ENCODE results near the gene NAPEPLD.
"Not testable (repeated sequence)": the region's sequence is repeated elsewhere in the genome, so short reads cannot be mapped to it uniquely, and the experiment has no call there.

NAPEPLD gene

DNA sequence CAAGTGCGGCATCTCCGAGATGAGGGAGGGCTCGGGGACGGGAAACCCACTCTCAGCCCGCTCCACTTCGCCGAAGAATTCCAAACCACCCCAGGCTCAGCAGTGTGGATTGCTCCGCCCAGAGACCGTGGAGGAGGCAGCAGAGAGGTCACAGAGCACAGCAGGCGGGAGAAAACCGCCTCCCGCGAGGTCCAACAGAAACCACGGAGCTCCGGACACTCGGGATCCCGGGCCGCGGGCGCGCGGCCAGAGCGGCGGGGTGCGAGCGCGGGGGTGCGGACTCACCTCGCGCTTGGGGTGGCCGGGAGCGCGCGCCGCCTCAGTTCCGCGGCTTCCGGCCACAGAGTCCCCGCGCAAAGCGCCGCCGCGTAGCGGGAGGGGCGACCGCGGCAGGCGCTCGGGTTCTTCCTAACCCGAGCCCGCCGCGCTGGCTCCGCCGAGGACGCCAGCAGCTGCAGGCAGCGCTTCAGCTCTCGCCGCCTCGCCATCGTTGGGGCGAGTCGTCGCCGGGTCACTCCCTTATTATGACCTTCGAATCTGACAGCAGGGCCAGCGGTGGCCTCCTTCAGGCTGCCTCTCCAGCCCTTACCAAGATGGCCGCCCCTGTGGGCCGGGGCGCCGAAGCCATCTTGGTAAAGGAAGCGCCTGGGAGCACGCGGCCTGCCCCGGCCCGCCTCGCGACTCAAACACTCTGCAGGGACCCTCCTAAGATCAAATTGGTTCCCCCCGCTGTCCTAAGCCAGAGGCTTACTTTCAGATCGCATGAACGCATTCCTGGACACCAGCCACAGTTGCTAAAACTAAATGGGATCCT, at the start of gene NAPEPLD:
NAPEPLD (minus strand) TSS at position 106 of the 814 bp plus-strand sequence. CDS start 20,323 bp downstream, outside the sequence.
- Histone ChIP-seq H3K36me3 (ENCODE audit: control insufficient read depth in 1 of 2, insufficient read depth in 2 of 2, low read length in 2 of 2) (no peaks in the 10 kb centered on the region), H3K9me3 (ENCODE audit: control insufficient read depth in 1 of 2, low read length in 2 of 2) (no peaks in the 10 kb centered on the region), H3K27ac (ENCODE audit: low read length) (peak within 1 kb of the TSS; percentile 62), H3K27me3 (ENCODE audit: low read depth, low read length) (no peaks in the 10 kb centered on the region), H3K4me3 (ENCODE audit: low read depth in 1 of 2, low read length in 2 of 2) (peak within 1 kb of the TSS; percentile 84 to 87), H3K4me1 (ENCODE audit: control insufficient read depth in 1 of 2, insufficient read depth in 2 of 2, low read length in 2 of 2) (peaks cover 5 to 12% of the 10 kb centered on the region in 2 donors)

DNA sequence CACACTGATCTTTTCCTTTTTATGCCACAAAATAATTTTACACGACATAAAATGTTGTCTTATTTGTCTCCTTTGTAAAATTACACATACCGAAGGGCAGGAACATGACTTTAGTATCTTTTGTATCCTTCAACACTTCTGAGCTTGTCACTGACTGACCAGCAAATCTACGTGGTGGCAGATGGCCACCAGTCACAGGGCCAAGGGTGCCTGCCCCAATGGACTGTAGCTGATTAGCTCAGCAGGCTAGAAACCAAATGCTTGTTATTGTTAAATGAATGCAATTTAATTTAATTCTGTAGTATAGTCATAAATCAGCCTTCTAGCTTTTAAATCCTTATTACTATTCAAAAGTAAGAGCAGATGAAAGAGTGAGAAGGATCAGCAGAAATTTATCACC, 49.2 kb upstream of the NAPEPLD start:
- H3K9me3 ChIP-seq (ENCODE audit: control insufficient read depth in 1 of 2, low read length in 2 of 2); H3K4me1 ChIP-seq (ENCODE audit: control insufficient read depth in 1 of 2, insufficient read depth in 2 of 2, low read length in 2 of 2); H3K36me3 ChIP-seq (ENCODE audit: control insufficient read depth in 1 of 2, insufficient read depth in 2 of 2, low read length in 2 of 2); H3K4me3 ChIP-seq (ENCODE audit: low read depth in 1 of 2, low read length in 2 of 2); H3K27me3 ChIP-seq (ENCODE audit: low read depth, low read length); H3K27ac ChIP-seq (ENCODE audit: low read length): not testable (repeated sequence)

DNA sequence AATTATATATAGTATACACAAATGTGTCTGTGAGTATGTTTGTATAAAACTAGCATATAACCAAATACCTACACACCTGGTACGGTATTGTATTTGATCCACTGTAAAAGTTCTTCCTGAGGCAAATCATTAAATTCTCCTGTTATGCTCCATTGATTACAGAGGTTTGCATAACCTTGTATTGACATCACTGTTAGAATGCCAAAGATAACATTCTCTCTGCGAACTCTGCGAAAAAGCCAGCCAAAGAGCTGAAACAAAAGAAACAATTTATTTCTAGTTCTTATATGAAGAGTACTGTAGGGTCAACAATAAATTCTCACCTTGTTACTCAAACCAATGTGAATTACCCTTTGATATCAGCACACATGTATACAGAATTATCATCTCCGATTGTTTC, 46.5 kb upstream of the NAPEPLD start:
- not testable (repeated sequence) for H3K4me3 ChIP-seq (ENCODE audit: low read depth in 1 of 2, low read length in 2 of 2); H3K27ac ChIP-seq (ENCODE audit: low read length); H3K9me3 ChIP-seq (ENCODE audit: control insufficient read depth in 1 of 2, low read length in 2 of 2); H3K27me3 ChIP-seq (ENCODE audit: low read depth, low read length); H3K36me3 ChIP-seq (ENCODE audit: control insufficient read depth in 1 of 2, insufficient read depth in 2 of 2, low read length in 2 of 2); H3K4me1 ChIP-seq (ENCODE audit: control insufficient read depth in 1 of 2, insufficient read depth in 2 of 2, low read length in 2 of 2)

DNA sequence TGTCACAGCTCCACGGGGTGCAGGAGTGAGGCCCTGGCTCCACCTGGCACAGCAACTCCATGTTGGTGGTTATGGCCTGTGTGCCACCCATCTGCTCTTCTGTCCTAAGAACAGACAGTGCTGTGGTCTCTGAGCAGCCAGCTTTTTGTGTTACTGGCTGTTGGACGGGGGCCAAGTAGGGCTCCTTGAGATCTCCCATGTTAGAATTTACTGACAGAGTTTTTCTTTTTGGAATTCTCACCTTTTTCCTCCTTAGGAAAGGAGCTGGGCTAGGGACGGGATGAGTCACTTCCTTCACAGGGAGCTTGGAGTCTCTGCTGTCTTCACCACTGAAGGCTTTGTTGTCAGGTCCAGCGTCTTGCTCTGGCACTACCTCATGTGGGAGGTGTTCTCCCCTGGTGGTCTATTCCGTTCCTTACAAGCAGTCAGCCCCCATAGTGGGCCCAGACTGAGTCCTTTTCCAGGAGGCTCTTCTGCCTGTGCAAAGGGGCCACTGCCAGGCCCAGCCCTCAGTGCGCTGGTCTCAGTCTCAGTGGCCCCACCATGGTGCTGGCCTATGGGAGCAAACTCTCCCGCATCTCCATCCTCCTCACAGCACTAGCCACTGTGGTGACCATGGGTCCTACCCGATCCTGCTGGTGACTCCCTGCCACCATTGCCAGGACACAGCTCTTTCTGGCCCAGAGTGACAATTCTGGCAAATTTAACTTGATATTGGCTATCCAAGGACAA, 23.7 kb upstream of the NAPEPLD start:
- H3K36me3 ChIP-seq (ENCODE audit: control insufficient read depth in 1 of 2, insufficient read depth in 2 of 2, low read length in 2 of 2); H3K4me3 ChIP-seq (ENCODE audit: low read depth in 1 of 2, low read length in 2 of 2); H3K4me1 ChIP-seq (ENCODE audit: control insufficient read depth in 1 of 2, insufficient read depth in 2 of 2, low read length in 2 of 2); H3K27ac ChIP-seq (ENCODE audit: low read length); H3K27me3 ChIP-seq (ENCODE audit: low read depth, low read length); H3K9me3 ChIP-seq (ENCODE audit: control insufficient read depth in 1 of 2, low read length in 2 of 2): not testable (repeated sequence)

DNA sequence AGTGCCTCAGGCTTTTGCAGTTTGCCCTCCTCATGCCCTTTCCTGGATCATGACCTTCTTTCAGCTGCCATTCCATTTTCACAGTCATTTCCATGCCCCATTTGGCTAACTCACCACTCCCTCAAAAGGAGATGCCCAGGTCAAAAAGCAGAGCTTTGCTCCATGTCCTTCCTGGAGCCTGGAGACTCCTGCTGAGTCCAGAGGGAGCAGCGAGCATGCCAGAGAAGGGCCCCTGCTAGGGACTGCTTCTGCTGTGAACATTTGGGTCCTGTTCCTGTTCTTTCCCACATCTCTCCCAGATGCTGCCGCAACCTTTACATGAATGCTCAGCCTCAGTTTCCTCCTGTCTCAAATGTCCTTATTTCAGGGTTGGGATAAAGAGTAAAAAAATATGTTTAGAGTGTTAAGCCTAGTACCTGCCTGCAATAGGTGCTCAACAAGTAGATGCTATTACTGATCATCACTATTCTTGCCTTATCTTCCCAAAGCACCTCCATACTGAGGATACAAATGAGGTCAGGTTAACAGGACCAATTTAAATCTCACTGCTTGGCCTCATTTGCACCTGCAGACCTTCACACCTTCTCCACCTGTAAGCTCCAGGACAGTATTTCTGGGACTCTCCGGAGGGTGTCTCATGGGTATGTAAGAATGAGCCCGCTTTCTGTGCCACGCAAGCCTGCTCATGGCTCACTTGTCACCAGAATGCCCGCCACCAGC, 23.0 kb upstream of the NAPEPLD start:
- not testable (repeated sequence) for H3K9me3 ChIP-seq (ENCODE audit: control insufficient read depth in 1 of 2, low read length in 2 of 2); H3K27me3 ChIP-seq (ENCODE audit: low read depth, low read length); H3K36me3 ChIP-seq (ENCODE audit: control insufficient read depth in 1 of 2, insufficient read depth in 2 of 2, low read length in 2 of 2); H3K4me3 ChIP-seq (ENCODE audit: low read depth in 1 of 2, low read length in 2 of 2); H3K4me1 ChIP-seq (ENCODE audit: control insufficient read depth in 1 of 2, insufficient read depth in 2 of 2, low read length in 2 of 2); H3K27ac ChIP-seq (ENCODE audit: low read length)

DNA sequence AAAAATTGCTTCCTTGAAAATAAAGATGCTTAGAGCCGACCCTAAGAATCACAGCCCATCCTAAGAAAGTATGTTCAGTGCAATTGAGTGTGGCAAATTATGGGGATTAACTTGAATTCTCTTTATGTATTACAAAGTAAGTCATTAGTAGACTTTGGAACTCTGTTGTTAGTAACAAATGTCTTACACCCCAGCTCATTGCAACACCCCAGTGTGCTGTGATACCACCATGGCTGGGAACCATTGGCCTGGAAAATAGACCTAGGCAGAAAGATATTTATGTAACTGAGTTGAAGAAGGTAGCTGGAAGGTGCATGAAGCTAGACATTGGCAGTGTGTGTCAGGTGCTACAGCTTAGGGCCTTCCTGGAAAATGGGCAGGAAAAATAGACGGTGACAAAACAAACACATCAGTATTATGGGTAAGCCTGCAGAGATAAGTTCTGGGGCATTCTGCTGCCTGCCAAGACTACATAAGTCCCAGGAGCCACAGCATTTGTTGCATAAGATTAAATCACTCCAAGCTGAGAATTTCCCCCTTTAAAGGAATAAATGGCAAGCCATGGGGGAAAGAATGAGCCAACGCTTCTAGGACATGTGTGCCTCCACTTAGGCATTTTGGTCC, 18.1 kb upstream of the NAPEPLD start:
- H3K27ac ChIP-seq (ENCODE audit: low read length); H3K4me1 ChIP-seq (ENCODE audit: control insufficient read depth in 1 of 2, insufficient read depth in 2 of 2, low read length in 2 of 2); H3K36me3 ChIP-seq (ENCODE audit: control insufficient read depth in 1 of 2, insufficient read depth in 2 of 2, low read length in 2 of 2); H3K4me3 ChIP-seq (ENCODE audit: low read depth in 1 of 2, low read length in 2 of 2); H3K9me3 ChIP-seq (ENCODE audit: control insufficient read depth in 1 of 2, low read length in 2 of 2); H3K27me3 ChIP-seq (ENCODE audit: low read depth, low read length): not testable (repeated sequence)

DNA sequence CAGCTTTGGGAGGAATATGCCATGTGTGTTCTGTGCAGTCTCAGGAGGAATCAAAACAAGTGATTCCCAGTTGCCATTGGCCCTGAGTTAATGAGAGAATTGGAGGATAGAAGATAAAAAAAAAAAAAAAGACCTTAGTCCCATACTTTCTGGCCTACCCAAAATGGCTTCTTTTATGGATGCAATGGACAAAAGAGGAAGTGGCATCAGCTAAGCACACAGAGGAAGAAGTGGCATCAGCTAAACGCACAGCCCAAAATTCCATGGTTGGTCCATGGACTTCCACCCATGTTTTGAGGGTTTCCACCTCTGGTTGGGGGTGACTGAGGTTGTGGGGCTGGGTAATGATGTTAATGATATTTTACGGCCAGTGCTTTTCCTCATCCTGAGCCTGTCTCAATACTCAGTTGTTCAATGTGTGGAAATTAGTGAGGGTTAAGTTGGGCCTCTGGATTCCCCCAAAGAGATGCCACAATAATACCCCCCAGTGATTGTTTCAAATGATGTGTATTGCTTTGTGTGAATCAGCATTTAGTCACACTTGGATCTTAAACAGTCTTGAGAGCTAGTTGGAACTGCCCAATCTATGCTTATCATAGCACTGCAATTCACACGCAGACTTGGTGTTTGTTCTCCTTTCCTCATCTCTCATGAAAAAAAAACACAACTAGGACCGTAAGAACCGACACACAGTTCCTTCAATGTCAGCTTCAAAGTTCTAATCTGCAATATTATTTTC, 14.4 kb upstream of the NAPEPLD start:
- not testable (repeated sequence) for H3K9me3 ChIP-seq (ENCODE audit: control insufficient read depth in 1 of 2, low read length in 2 of 2); H3K27ac ChIP-seq (ENCODE audit: low read length); H3K36me3 ChIP-seq (ENCODE audit: control insufficient read depth in 1 of 2, insufficient read depth in 2 of 2, low read length in 2 of 2); H3K4me1 ChIP-seq (ENCODE audit: control insufficient read depth in 1 of 2, insufficient read depth in 2 of 2, low read length in 2 of 2); H3K4me3 ChIP-seq (ENCODE audit: low read depth in 1 of 2, low read length in 2 of 2); H3K27me3 ChIP-seq (ENCODE audit: low read depth, low read length)

DNA sequence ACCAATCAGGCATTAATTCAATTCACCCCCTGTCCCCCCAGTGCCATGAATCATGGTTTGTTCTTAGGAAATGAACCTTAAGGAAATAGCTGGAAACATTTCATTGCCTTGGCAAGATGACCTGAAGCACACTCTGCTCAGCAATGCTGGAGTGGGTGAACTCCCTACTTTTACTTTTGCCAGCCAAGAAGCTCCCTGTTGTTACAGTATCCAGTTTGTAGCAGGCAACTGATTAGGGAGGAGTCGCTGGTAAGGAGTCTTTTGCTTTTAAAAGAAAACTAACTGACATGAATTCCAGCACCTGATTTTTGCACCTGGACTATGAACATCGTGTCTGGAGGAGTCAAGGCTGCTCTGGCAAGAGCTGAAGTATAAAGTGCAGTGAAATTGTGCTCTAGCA, 13.7 kb upstream of the NAPEPLD start:
- H3K36me3 ChIP-seq (ENCODE audit: control insufficient read depth in 1 of 2, insufficient read depth in 2 of 2, low read length in 2 of 2); H3K4me3 ChIP-seq (ENCODE audit: low read depth in 1 of 2, low read length in 2 of 2); H3K9me3 ChIP-seq (ENCODE audit: control insufficient read depth in 1 of 2, low read length in 2 of 2); H3K27me3 ChIP-seq (ENCODE audit: low read depth, low read length); H3K4me1 ChIP-seq (ENCODE audit: control insufficient read depth in 1 of 2, insufficient read depth in 2 of 2, low read length in 2 of 2); H3K27ac ChIP-seq (ENCODE audit: low read length): not testable (repeated sequence)

DNA sequence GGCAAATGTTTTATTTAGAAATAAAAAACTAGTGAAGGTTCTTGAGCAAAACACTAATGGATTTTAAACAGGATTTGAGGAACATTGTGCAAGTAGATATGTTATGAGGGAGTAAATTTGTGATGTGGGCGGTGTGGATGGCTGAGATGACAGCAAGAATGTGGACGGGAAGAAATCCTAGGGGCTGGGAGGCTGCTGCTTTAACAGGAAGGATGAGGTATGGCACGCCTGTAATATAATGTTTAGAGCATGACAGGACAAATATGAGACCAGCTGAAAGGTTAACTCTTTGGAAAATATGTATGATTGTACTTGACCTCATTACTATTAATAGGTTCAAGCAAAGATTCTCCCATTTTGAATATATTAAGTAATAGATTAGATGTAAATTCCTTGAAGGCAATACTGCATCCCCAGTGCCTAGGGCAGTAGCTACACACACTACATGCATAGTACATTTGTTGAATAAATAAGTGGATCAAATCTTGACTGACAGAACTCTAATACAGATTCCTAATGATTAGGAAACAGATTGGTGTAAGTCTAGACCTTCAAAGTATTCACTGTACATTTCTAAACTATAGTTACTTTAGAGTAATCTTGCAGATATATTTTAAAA, 13.2 kb upstream of the NAPEPLD start:
- H3K36me3 ChIP-seq (ENCODE audit: control insufficient read depth in 1 of 2, insufficient read depth in 2 of 2, low read length in 2 of 2); H3K4me3 ChIP-seq (ENCODE audit: low read depth in 1 of 2, low read length in 2 of 2); H3K9me3 ChIP-seq (ENCODE audit: control insufficient read depth in 1 of 2, low read length in 2 of 2); H3K27ac ChIP-seq (ENCODE audit: low read length); H3K4me1 ChIP-seq (ENCODE audit: control insufficient read depth in 1 of 2, insufficient read depth in 2 of 2, low read length in 2 of 2); H3K27me3 ChIP-seq (ENCODE audit: low read depth, low read length): not testable (repeated sequence)

DNA sequence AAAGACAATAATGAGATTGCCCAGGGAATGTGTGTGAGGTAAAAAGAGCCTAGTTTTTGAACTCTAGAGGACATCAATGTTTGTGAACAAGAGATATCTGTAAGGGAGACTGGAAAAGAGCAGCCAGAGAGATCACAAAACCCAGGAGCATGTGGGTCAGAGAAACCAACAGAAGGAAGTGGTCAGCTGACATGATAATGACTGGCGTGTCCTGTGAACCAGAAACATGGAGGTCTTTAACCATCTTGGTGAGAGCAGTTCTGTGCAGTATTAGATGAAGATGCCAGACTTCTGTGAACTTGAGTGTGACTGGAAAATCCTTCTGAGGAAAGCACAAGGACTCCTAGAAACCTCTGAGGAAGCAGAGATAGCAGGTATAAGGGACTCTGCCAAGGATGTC, 10.2 kb upstream of the NAPEPLD start:
- not testable (repeated sequence) for H3K36me3 ChIP-seq (ENCODE audit: control insufficient read depth in 1 of 2, insufficient read depth in 2 of 2, low read length in 2 of 2); H3K9me3 ChIP-seq (ENCODE audit: control insufficient read depth in 1 of 2, low read length in 2 of 2); H3K4me3 ChIP-seq (ENCODE audit: low read depth in 1 of 2, low read length in 2 of 2); H3K27me3 ChIP-seq (ENCODE audit: low read depth, low read length); H3K4me1 ChIP-seq (ENCODE audit: control insufficient read depth in 1 of 2, insufficient read depth in 2 of 2, low read length in 2 of 2); H3K27ac ChIP-seq (ENCODE audit: low read length)
